ENCODE data around the gene USP47. TPM values are rescaled to one million over a fixed set of nuclear protein-coding genes. Genes with fewer than 3 reads are reported as not detected.

USP47 gene
- total and polyA plus RNA-seq, 2 experiments from 2014 or later, result 16.3 to 36.7 TPM

- TF ChIP-seq, protein P1, sequence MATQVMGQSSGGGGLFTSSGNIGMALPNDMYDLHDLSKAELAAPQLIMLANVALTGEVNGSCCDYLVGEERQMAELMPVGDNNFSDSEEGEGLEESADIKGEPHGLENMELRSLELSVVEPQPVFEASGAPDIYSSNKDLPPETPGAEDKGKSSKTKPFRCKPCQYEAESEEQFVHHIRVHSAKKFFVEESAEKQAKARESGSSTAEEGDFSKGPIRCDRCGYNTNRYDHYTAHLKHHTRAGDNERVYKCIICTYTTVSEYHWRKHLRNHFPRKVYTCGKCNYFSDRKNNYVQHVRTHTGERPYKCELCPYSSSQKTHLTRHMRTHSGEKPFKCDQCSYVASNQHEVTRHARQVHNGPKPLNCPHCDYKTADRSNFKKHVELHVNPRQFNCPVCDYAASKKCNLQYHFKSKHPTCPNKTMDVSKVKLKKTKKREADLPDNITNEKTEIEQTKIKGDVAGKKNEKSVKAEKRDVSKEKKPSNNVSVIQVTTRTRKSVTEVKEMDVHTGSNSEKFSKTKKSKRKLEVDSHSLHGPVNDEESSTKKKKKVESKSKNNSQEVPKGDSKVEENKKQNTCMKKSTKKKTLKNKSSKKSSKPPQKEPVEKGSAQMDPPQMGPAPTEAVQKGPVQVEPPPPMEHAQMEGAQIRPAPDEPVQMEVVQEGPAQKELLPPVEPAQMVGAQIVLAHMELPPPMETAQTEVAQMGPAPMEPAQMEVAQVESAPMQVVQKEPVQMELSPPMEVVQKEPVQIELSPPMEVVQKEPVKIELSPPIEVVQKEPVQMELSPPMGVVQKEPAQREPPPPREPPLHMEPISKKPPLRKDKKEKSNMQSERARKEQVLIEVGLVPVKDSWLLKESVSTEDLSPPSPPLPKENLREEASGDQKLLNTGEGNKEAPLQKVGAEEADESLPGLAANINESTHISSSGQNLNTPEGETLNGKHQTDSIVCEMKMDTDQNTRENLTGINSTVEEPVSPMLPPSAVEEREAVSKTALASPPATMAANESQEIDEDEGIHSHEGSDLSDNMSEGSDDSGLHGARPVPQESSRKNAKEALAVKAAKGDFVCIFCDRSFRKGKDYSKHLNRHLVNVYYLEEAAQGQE (IDR thresholded peaks at IDR 0.05; ENCODE audit: unreplicated experiment), result no peak
- TF ChIP-seq CREB1 (CRISPR knock-in tag; IDR thresholded peaks at IDR 0.05; ENCODE audit: low read depth) (peak; percentile 36; the same call in 1 of the 2 replicates), JUNB (IDR thresholded peaks at IDR 0.05; ENCODE audit: unreplicated experiment) (no peak), EZH2phosphoT487 (IDR thresholded peaks at IDR 0.05; ENCODE audit: unreplicated experiment) (no peak), EZH2 (IDR thresholded peaks at IDR 0.05; ENCODE audit: low read depth, unreplicated experiment) (no peak), NANOG (IDR thresholded peaks at IDR 0.05; ENCODE audit: borderline replicate concordance) (no peak)
Measured at GRCh38 chr11:11876458-11876857, 34.7 kb downstream of the USP47 start (continued).

- Mint-ChIP-seq H3K36me3 (ENCODE audit: low read depth) (peaks cover 16% of the 10 kb centered on the region), H3K4me1 (peaks cover 17% of the 10 kb centered on the region), H3K27ac (no peak overlapping the region), H3K9me3 (no peaks in the 10 kb centered on the region), H3K4me3 (no peak overlapping the region), H3K27me3 (ENCODE audit: insufficient read depth, low read depth, poor library complexity) (no peaks in the 10 kb centered on the region)
- ATAC-seq, result no peak
- peaks cover 64% of the 10 kb centered on the region for H3K79me2 ChIP-seq (replicated peaks; ENCODE audit: insufficient read depth)
- H3K36me3 ChIP-seq (ENCODE audit: insufficient read depth), result peaks cover 11% of the 10 kb centered on the region; the same call in 1 of the 2 replicates
- no peaks in the 10 kb centered on the region for H3F3A ChIP-seq (replicated peaks; ENCODE audit: low read depth)
- peaks cover 2% of the 10 kb centered on the region; the same call in 1 of the 2 replicates for H3K9me2 ChIP-seq (ENCODE audit: insufficient read depth)
- no peak overlapping the region for H3K4me2 ChIP-seq
- peaks cover 7% of the 10 kb centered on the region; the same call in 1 of the 2 replicates for H3K4me1 ChIP-seq (ENCODE audit: insufficient read depth)
- no peaks in the 10 kb centered on the region for H3K27me3 ChIP-seq (ENCODE audit: insufficient read depth)
- H3K4me3 ChIP-seq, result no peak overlapping the region
- no peak for DNase-seq (ENCODE audit: low spot score)
- H3K27ac ChIP-seq (ENCODE audit: low read depth), result no peak overlapping the region
- H2AFZ ChIP-seq, result no peak overlapping the region
- no peaks in the 10 kb centered on the region for H4K20me1 ChIP-seq (replicated peaks; ENCODE audit: insufficient read depth)
- TF ChIP-seq CREB1 (CRISPR knock-in tag; IDR thresholded peaks at IDR 0.05; ENCODE audit: low read depth) (no peak), CTCF (conservative IDR thresholded peaks at IDR 0.05; ENCODE audit: low read depth in 2 of 2) (no peak), ZNF114 (CRISPR knock-in tag; IDR thresholded peaks at IDR 0.05) (no peak), POLR2AphosphoS5 (IDR thresholded peaks at IDR 0.05; ENCODE audit: low read depth) (no peak)
- TF ChIP-seq, protein P2, sequence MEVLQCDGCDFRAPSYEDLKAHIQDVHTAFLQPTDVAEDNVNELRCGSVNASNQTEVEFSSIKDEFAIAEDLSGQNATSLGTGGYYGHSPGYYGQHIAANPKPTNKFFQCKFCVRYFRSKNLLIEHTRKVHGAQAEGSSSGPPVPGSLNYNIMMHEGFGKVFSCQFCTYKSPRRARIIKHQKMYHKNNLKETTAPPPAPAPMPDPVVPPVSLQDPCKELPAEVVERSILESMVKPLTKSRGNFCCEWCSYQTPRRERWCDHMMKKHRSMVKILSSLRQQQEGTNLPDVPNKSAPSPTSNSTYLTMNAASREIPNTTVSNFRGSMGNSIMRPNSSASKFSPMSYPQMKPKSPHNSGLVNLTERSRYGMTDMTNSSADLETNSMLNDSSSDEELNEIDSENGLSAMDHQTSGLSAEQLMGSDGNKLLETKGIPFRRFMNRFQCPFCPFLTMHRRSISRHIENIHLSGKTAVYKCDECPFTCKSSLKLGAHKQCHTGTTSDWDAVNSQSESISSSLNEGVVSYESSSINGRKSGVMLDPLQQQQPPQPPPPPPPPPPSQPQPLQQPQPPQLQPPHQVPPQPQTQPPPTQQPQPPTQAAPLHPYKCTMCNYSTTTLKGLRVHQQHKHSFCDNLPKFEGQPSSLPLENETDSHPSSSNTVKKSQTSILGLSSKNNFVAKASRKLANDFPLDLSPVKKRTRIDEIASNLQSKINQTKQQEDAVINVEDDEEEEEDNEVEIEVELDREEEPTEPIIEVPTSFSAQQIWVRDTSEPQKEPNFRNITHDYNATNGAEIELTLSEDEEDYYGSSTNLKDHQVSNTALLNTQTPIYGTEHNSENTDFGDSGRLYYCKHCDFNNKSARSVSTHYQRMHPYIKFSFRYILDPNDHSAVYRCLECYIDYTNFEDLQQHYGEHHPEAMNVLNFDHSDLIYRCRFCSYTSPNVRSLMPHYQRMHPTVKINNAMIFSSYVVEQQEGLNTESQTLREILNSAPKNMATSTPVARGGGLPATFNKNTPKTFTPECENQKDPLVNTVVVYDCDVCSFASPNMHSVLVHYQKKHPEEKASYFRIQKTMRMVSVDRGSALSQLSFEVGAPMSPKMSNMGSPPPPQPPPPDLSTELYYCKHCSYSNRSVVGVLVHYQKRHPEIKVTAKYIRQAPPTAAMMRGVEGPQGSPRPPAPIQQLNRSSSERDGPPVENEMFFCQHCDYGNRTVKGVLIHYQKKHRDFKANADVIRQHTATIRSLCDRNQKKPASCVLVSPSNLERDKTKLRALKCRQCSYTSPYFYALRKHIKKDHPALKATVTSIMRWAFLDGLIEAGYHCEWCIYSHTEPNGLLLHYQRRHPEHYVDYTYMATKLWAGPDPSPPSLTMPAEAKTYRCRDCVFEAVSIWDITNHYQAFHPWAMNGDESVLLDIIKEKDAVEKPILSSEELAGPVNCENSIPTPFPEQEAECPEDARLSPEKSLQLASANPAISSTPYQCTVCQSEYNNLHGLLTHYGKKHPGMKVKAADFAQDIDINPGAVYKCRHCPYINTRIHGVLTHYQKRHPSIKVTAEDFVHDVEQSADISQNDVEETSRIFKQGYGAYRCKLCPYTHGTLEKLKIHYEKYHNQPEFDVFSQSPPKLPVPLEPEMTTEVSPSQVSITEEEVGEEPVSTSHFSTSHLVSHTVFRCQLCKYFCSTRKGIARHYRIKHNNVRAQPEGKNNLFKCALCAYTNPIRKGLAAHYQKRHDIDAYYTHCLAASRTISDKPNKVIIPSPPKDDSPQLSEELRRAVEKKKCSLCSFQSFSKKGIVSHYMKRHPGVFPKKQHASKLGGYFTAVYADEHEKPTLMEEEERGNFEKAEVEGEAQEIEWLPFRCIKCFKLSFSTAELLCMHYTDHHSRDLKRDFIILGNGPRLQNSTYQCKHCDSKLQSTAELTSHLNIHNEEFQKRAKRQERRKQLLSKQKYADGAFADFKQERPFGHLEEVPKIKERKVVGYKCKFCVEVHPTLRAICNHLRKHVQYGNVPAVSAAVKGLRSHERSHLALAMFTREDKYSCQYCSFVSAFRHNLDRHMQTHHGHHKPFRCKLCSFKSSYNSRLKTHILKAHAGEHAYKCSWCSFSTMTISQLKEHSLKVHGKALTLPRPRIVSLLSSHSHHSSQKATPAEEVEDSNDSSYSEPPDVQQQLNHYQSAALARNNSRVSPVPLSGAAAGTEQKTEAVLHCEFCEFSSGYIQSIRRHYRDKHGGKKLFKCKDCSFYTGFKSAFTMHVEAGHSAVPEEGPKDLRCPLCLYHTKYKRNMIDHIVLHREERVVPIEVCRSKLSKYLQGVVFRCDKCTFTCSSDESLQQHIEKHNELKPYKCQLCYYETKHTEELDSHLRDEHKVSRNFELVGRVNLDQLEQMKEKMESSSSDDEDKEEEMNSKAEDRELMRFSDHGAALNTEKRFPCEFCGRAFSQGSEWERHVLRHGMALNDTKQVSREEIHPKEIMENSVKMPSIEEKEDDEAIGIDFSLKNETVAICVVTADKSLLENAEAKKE (CRISPR knock-in tag; IDR thresholded peaks at IDR 0.05), result no peak
- TF ChIP-seq, protein P1 (IDR thresholded peaks at IDR 0.05; ENCODE audit: unreplicated experiment), result no peak
Measured at GRCh38 chr11:11880179-11880578, 38.4 kb downstream of the USP47 start.
